Mucosa of descending colon (tissue), 3 donors: ENCODE results near the gene EFTUD2. TPM values are rescaled to one million over a fixed set of nuclear protein-coding genes. Genes with fewer than 3 reads are reported as not detected.

Experiments used
- ATAC-seq: fragments of 200-7000 bp; cut with Tn5 transposase; one replicate; pipeline ENCODE4 v1.9.1; 2020; ENCODE audit warnings: mild to moderate bottlenecking, moderate library complexity
- DNase-seq, 3 donors: peaks; one replicate each; pipeline ENCODE4 v3.0.0-alpha.2; 2020
- H3K36me3 ChIP-seq: fragments of 200-600 bp; one replicate; pipeline ENCODE4 v1.8.0; 2021; ENCODE audit warnings: low read depth, mild to moderate bottlenecking
- H3K4me1 ChIP-seq: fragments of 200-600 bp; one replicate; pipeline ENCODE4 v1.8.0; 2021; ENCODE audit warnings: low read depth, mild to moderate bottlenecking
- H3K4me3 ChIP-seq: fragments of 200-600 bp; one replicate; pipeline ENCODE4 v1.8.0; 2021; ENCODE audit warnings: mild to moderate bottlenecking
- H3K9me3 ChIP-seq: fragments of 200-600 bp; one replicate; pipeline ENCODE4 v1.8.0; 2021; ENCODE audit warnings: mild to moderate bottlenecking
- intact Hi-C, 2 donors: fragments of 100-400 bp; cut with DNase I in 1 of 2; cut with micrococcal nuclease in 1 of 2; formaldehyde crosslinking; loops; one replicate each; pipeline versions ENCODE4 v1.11.0 to v1.11.1; 2022; cut with DNase I, micrococcal nuclease
- total RNA-seq, 3 donors: library from RNA; stranded (reverse); fragmentation: NEBNext Ultra II Directional in 2 of 3; extraction: Animal tissue kit (Norgen Biotek cat#: 25700) in 2 of 3; gene quantifications; one replicate each; pipeline versions ENCODE4 v1.2.1 to v1.2.4, GENCODE V29; 2021 to 2023
- TF ChIP-seq, protein P1 (sequence below): fragments of 200-600 bp; IDR thresholded peaks from one replicate; pipeline ENCODE4 v1.8.0; 2022; ENCODE audit warnings: antibody characterized with exemption, mild to moderate bottlenecking
- donor health status: DM: no; HTN: no; CAD: no; lungs with moderate emphysema.
- donor health status: DM: no; HTN: no; CAD: no.
- donor health status: DM: no; HTN: yes; CAD: no.

Gene EFTUD2
- total RNA-seq, 3 donors from 2014 or later = 66.3 to 88.1 (median 82.0) TPM

- ATAC-seq = no peak
- no peak overlapping the region for H3K4me3 ChIP-seq
- TF ChIP-seq, protein P1, sequence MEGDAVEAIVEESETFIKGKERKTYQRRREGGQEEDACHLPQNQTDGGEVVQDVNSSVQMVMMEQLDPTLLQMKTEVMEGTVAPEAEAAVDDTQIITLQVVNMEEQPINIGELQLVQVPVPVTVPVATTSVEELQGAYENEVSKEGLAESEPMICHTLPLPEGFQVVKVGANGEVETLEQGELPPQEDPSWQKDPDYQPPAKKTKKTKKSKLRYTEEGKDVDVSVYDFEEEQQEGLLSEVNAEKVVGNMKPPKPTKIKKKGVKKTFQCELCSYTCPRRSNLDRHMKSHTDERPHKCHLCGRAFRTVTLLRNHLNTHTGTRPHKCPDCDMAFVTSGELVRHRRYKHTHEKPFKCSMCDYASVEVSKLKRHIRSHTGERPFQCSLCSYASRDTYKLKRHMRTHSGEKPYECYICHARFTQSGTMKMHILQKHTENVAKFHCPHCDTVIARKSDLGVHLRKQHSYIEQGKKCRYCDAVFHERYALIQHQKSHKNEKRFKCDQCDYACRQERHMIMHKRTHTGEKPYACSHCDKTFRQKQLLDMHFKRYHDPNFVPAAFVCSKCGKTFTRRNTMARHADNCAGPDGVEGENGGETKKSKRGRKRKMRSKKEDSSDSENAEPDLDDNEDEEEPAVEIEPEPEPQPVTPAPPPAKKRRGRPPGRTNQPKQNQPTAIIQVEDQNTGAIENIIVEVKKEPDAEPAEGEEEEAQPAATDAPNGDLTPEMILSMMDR = no peak
- DNase-seq = no peak
- no peaks in the 10 kb centered on the region for H3K4me1 ChIP-seq
- intact Hi-C loops = no loop called here
- peaks cover 26% of the 10 kb centered on the region for H3K36me3 ChIP-seq
- H3K9me3 ChIP-seq = no peaks in the 10 kb centered on the region
Observed at GRCh38 chr17:44877121-44877520, 22.1 kb downstream of the EFTUD2 start.

DNA sequence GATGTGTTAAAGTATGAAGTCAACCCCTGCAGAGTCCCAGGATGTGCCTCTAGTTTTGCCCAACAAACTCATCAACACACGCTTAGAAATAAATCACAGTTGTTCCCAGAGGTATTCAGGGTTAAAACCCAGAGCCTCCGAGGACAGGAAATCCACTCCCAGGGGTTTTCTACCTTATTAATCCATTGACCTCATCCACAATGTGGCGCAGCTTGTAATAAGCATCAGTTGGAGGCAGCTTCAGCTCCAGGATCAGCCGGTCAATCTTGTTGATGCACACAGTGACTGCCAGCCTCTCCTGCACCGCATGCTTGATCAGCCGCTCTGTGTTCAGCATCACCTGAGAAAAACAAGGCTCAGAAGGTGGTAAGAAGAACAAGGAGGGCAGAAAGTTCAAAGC lies 23.5 kb downstream of the EFTUD2 start:
- Histone ChIP-seq H3K9me3 (no peaks in the 10 kb centered on the region), H3K4me1 (no peaks in the 10 kb centered on the region), H3K4me3 (no peak overlapping the region), H3K36me3 (peaks cover 26% of the 10 kb centered on the region)
- DNase-seq (no peak), ATAC-seq (no peak)
- TF ChIP-seq, protein P1 = no peak
- intact Hi-C loops = no loop called here

- Histone ChIP-seq H3K4me3 (no peak overlapping the region), H3K36me3 (peaks cover 22% of the 10 kb centered on the region), H3K4me1 (no peaks in the 10 kb centered on the region), H3K9me3 (no peaks in the 10 kb centered on the region)
- intact Hi-C loops = loop anchor here in 1 of 2 donors (5.0 kb wide), 1 partner anchor 95 kb away; no protein-coding TSS in a partner anchor
- DNase-seq (no peak), ATAC-seq (no peak)
- TF ChIP-seq, protein P1 = no peak
Observed at GRCh38 chr17:44872131-44872768, 27.0 kb downstream of the EFTUD2 start.

DNA sequence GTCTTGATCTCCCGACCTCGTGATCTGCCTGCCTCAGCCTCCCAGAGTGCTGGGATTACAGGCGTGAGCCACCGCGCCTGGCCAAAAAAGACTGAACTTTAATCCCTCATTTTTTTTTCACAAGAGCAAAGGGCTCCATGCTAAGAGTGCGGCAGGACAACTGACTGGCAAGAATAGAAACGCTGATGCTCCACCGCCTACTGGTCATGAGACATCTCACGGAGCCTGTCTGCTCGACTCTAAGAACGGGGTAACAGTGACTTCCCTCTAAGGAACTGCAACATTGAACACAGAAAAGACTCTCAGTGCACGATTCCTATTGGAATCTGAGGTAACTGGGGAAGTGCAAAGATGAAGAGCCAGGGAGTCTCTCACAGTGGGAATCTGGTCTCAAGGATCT lies 27.7 kb downstream of the EFTUD2 start:
- H3K4me1 ChIP-seq = no peaks in the 10 kb centered on the region
- intact Hi-C loops = loop anchor here in 1 of 2 donors (5.0 kb wide), 1 partner anchor 94 kb away; no protein-coding TSS in a partner anchor
- no peak for ATAC-seq

GRCh38 chr17:44867841-44868240 lies 31.4 kb downstream of the EFTUD2 start:
- ATAC-seq = no peak
- TF ChIP-seq, protein P1 = no peak
- no peaks in the 10 kb centered on the region for H3K9me3 ChIP-seq
- no peak for DNase-seq
- intact Hi-C loops = no loop called here
- H3K36me3 ChIP-seq = peaks cover 3% of the 10 kb centered on the region
- no peaks in the 10 kb centered on the region for H3K4me1 ChIP-seq
- H3K4me3 ChIP-seq = no peak overlapping the region

More for the DNA sequence above, 27.7 kb downstream of the EFTUD2 start:
- no peak for DNase-seq
- Histone ChIP-seq H3K9me3 (no peaks in the 10 kb centered on the region), H3K4me3 (no peak overlapping the region), H3K36me3 (peaks cover 22% of the 10 kb centered on the region)
- TF ChIP-seq, protein P1 = no peak
